ENCODE measurements around the gene CAMKMT. TPM values are rescaled to one million over a fixed set of nuclear protein-coding genes. Genes with fewer than 3 reads are reported as not detected.

Gene CAMKMT
- total and polyA plus RNA-seq, 2 experiments from 2014 or later, result 26.5 to 29.5 TPM

GRCh38 chr2:44705876-44706480 is 344.2 kb downstream of the CAMKMT start:
- Histone ChIP-seq H3K27me3 (ENCODE audit: insufficient read depth) (no peaks in the 10 kb centered on the region), H3K36me3 (ENCODE audit: insufficient read depth) (no peaks in the 10 kb centered on the region), H3K27ac (ENCODE audit: low read depth) (no peak overlapping the region), H2AFZ (no peak overlapping the region), H3K4me1 (ENCODE audit: insufficient read depth) (peaks cover 45% of the 10 kb centered on the region), H3K4me2 (no peak overlapping the region), H3K79me2 (replicated peaks; ENCODE audit: insufficient read depth) (no peaks in the 10 kb centered on the region), H3K9me2 (ENCODE audit: insufficient read depth) (no peaks in the 10 kb centered on the region), H3F3A (replicated peaks; ENCODE audit: low read depth) (no peaks in the 10 kb centered on the region), H3K4me3 (no peak overlapping the region), H4K20me1 (replicated peaks; ENCODE audit: insufficient read depth) (no peaks in the 10 kb centered on the region)
- no peak overlapping the region for H3K4me3 Mint-ChIP-seq
- H3K36me3 Mint-ChIP-seq (ENCODE audit: low read depth), result no peaks in the 10 kb centered on the region
- DNase-seq (ENCODE audit: low spot score), result peak; percentile 42
- peak overlapping the region; percentile 34; the same call in 1 of the 2 replicates for H3K27ac Mint-ChIP-seq
- TF ChIP-seq STAT1 (IDR thresholded peaks at IDR 0.05; ENCODE audit: unreplicated experiment) (no peak), ZNF331 (CRISPR knock-in tag; IDR thresholded peaks at IDR 0.05; ENCODE audit: low read depth) (no peak), ZNF114 (CRISPR knock-in tag; IDR thresholded peaks at IDR 0.05) (no peak), ZNF462 (CRISPR knock-in tag; IDR thresholded peaks at IDR 0.05) (peak; percentile 88)
- peak; percentile 91 for ATAC-seq
- no peaks in the 10 kb centered on the region for H3K27me3 Mint-ChIP-seq (ENCODE audit: insufficient read depth, low read depth, poor library complexity)
- H3K4me1 Mint-ChIP-seq, result peaks cover 44% of the 10 kb centered on the region
- no peaks in the 10 kb centered on the region for H3K9me3 Mint-ChIP-seq

Measured in GM23338 (cell line).